GM06990 (cell line): Measurements from ENCODE around the gene GP2.

Experiments used
- DNase-seq: peaks from one replicate; pipeline ENCODE4 v3.0.0-alpha.2; 2011; ENCODE audit not compliant: insufficient read length; ENCODE audit errors: extremely low read depth
- H3K27me3 ChIP-seq: replicated peaks from 2 replicates; pipeline ENCODE4 v1.6.0; 2011; ENCODE audit warnings: low read length; ENCODE audit not compliant: control insufficient read depth, insufficient read depth
- H3K36me3 ChIP-seq: 2 replicates; pipeline ENCODE4 v1.5.1; 2011; ENCODE audit warnings: low read length; ENCODE audit not compliant: control insufficient read depth, insufficient read depth
- H3K4me3 ChIP-seq: replicated peaks from 2 replicates; pipeline ENCODE4 v1.5.1; 2011; ENCODE audit warnings: low read depth, mild to moderate bottlenecking, control low read depth, low read length
- CTCF ChIP-seq: IDR thresholded peaks from 2 replicates; pipeline ENCODE4 v1.5.1; 2011; ENCODE audit warnings: low read length, control low read depth, mild to moderate bottlenecking, inconsistent platforms; ENCODE audit not compliant: insufficient read depth, poor library complexity, severe bottlenecking

The GP2 gene

DNA sequence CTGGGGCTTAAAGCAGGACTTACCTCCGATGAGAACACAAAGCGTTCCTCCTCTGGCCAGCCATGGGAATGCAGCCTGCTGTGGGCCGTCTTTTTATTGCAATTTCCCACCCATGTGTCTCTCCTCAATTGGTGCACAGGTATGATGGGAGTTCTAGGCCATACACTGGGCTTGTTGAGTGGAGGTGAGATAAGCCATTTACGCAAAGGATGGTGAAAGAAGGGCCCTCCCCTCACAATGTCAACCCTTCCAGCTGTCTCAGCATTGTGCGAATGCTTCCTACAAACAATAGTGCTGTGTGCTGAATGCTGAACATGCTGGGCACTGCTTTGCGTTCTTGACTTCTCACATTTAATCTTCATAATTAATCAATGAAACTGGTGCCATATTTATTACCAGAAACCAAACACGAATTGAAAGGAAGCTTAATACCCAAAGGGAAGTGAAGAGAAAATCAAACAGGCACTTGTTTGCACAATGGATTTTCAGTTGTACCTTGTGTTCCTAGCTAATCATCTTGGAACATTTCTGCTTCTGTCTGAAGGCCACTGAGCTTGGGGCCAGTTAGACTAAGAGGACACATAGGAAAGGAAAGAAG is at the start of gene GP2:
GP2 (minus strand) TSS at position 70 of the 598 bp plus-strand sequence. CDS start 1,082 bp downstream, outside the sequence.
- Histone ChIP-seq H3K4me3 (no peak within 1 kb of the TSS), H3K36me3 (no peaks in the 10 kb centered on the region), H3K27me3 (no peaks in the 10 kb centered on the region)
- no peak for DNase-seq
- no peak for TF ChIP-seq CTCF

DNA sequence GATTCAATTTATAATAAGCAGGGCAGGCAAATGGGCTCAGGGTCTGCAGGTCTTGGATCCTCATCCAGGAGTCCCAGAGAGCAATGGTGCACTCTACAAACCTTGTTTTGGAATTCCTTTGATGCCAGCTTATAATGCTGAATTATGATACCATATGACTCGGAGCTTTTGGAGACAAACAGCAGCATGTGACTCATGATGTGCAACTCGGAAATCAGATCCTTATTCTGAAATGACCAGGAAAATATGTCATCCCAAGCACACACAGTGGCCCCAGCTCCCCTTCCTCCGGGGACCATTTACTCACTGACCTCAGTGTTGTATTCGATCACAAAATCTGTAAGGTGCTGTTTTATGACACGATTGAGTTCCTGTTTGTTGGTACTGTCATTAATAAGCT is 45.4 kb upstream of the GP2 start:
- no peak for DNase-seq
- TF ChIP-seq CTCF, result no peak
- Histone ChIP-seq H3K27me3 (no peaks in the 10 kb centered on the region; the same call in 1 of the 2 replicates), H3K4me3 (no peak overlapping the region), H3K36me3 (no peaks in the 10 kb centered on the region)

GRCh38 chr16:20369452-20370054 is 42.2 kb upstream of the GP2 start:
- Histone ChIP-seq H3K27me3 (no peaks in the 10 kb centered on the region; the same call in 1 of the 2 replicates), H3K36me3 (no peaks in the 10 kb centered on the region), H3K4me3 (no peak overlapping the region)
- no peak for TF ChIP-seq CTCF
- DNase-seq, result no peak

DNA sequence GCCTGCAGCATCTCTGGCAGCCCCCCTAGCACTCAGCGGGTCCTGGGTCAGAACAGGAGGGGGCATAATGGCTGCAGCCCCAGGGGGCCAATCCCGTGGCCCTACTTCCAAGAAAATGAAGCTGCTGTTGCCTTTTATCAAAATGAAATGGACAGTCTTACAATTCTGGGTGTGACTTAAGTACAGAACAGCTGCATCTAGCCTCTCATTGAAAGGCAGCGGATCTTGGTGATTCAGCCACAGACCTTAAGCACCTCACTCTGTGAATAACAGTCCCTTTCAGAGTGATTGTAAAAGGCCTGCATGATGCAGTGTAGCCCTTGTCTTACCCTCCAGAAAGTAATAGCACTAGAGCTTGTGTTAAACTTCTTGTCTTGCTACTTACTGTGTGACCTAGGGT is 36.7 kb upstream of the GP2 start:
- Histone ChIP-seq H3K27me3 (peaks cover 1% of the 10 kb centered on the region; the same call in 1 of the 2 replicates), H3K36me3 (no peaks in the 10 kb centered on the region), H3K4me3 (no peak overlapping the region)
- no peak for DNase-seq
- TF ChIP-seq CTCF, result no peak

DNA sequence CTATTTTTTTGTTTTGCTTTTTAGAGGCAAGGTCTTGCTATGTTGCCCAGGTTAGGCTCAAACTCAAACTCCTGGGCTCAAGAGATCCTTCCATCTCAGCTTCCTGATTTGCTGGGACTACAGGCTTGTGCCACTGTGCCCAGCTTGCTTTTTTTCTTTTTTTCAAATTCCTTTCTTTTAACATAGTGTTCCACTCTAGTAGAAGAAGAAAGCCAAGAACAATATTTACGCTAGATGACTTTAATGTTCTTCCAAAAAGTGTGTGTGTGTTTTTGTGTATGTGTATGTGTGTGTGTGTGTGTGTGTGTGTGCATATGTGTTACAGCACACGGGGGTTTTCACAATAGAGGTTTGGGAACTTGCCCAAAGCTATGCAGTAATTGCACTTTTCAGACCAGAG is 35.9 kb upstream of the GP2 start:
- peaks cover 1% of the 10 kb centered on the region; the same call in 1 of the 2 replicates for H3K27me3 ChIP-seq
- no peak for DNase-seq
- TF ChIP-seq CTCF, result no peak
- no peaks in the 10 kb centered on the region for H3K36me3 ChIP-seq
- H3K4me3 ChIP-seq, result no peak overlapping the region
